ENCODE data around the gene SSBP4. TPM values are rescaled to one million over a fixed set of nuclear protein-coding genes. Genes with fewer than 3 reads are reported as not detected.

SSBP4 gene
- total and polyA plus RNA-seq, 12 donors = 17.6 to 51.6 (median 30.1) TPM

- H3K27ac ChIP-seq = peak overlapping the region in 2 of 10 donors; percentile 5 to 13
- intact Hi-C loops (cut with DNase I) = no loop called here
- peaks cover 33 to 84% (median 60%) of the 10 kb centered on the region in 9 donors for H3K4me1 ChIP-seq
- no peak for DNase-seq
- WGBS, 2 donors = 81 to 86% methylated on average over 9 to 12 of the region's 12 CpGs
- H3K4me3 ChIP-seq = no peak overlapping the region
- H3K36me3 ChIP-seq = peaks cover 0 to 22% (median 0%) of the 10 kb centered on the region in 9 donors
- H3K27me3 ChIP-seq = no peaks in the 10 kb centered on the region
- H3K9me3 ChIP-seq = no peaks in the 10 kb centered on the region
- no peak for TF ChIP-seq CTCF (IDR thresholded peaks at IDR 0.05)
- ATAC-seq = no peak
These were observed 8.5 kb downstream of the SSBP4 start for GRCh38 chr19:18427743-18428113.

DNA sequence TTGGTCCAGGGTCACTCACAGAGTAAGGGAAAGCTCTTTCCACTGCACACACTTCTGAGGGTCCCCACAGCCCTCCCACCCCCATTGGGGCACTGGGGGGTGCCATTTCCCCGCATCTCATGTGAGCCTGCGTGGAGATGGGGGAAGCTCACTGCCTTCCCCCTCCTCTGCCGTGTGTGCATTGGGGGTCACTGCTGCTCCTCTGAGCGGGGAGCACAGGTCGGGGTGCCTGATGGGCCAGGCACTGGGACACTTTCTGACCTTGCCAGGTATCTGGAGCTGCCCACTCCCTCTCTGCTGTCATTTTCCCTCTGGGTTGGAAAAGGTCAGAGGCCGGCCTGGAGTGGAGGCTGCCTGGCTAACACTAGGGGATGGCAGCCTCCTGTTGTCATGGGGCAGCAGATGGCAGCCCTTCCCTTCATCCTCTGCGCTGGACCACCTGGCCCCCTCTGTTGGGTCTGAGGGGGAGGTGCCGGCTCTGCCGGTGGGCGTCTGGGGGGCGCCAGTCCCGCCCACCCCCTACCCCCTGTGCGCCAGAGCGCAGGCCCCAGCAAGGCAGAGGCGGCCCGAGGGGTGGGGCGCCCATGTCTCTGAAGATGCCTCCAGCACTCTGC is 9.1 kb downstream of the SSBP4 start:
- Histone ChIP-seq H3K4me3 (peak overlapping the region in 4 of 10 donors; percentile 34 to 53 (median 52)), H3K9me3 (no peaks in the 10 kb centered on the region), H3K27ac (peak overlapping the region in 9 of 10 donors; percentile 13 to 80 (median 71)), H3K36me3 (peaks cover 0 to 22% (median 0%) of the 10 kb centered on the region in 9 donors), H3K27me3 (no peaks in the 10 kb centered on the region), H3K4me1 (peaks cover 31 to 84% (median 60%) of the 10 kb centered on the region in 9 donors)
- intact Hi-C loops (cut with DNase I) = no loop called here
- ATAC-seq = no peak
- no peak for DNase-seq
- no peak for TF ChIP-seq CTCF (IDR thresholded peaks at IDR 0.05)
- WGBS, 2 donors = 79 to 82% methylated on average over 14 to 17 of the region's 17 CpGs

GRCh38 chr19:18428787-18429674 is 9.8 kb downstream of the SSBP4 start:
- Histone ChIP-seq H3K27me3 (no peaks in the 10 kb centered on the region), H3K4me3 (peak overlapping the region in 9 of 10 donors; percentile 34 to 53 (median 48)), H3K27ac (peak overlapping the region in 9 of 10 donors; percentile 13 to 80 (median 71)), H3K36me3 (peaks cover 0 to 22% (median 0%) of the 10 kb centered on the region in 9 donors), H3K9me3 (no peaks in the 10 kb centered on the region), H3K4me1 (peaks cover 28 to 79% (median 55%) of the 10 kb centered on the region in 9 donors)
- peak; percentile 76 to 80 for DNase-seq
- WGBS, 2 donors = 8 to 20% methylated on average over 70 to 77 of the region's 77 CpGs
- ATAC-seq = peak; percentile 45 to 74 (median 50)
- TF ChIP-seq CTCF (IDR thresholded peaks at IDR 0.05) = no peak
- intact Hi-C loops (cut with DNase I) = no loop called here

DNA sequence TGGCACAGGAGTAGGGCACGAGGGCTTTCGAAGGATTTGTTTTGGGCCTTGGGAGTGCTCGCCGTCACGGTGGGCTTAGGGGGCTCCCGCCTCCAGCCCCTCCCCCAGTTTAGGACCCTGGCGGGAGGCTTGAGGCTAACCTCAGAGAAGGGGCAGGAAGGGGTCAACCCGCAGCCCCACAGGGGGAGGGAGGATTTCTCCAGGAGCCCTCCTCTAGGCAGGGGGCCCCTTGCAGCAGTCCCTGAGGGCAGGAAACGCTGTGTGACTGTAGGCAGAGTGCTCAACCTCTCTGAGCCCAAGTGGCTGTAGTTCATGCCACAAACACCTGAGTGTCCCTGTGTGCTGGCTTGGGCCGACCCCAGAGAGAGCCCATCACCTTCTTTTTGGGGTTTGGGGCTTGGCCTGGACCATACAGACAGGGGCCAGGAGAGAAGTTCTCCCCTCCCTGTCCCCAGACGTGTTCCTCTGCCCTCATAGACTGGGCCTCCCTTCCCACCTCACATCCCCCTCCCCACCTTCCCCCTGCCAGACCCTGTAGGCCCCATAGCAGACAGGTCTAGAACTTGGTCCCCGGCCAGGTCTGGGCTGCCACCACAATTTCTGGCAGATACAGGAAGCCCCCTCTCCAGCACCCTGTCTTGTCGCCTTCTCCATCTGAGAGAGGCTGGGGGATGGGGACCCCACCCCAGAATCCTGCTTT is 10.7 kb downstream of the SSBP4 start:
- Histone ChIP-seq H3K4me3 (peak overlapping the region in 9 of 10 donors; percentile 34 to 53 (median 48)), H3K27ac (peak overlapping the region in 9 of 10 donors; percentile 13 to 80 (median 71))
- intact Hi-C loops (cut with DNase I) = no loop called here

More for the DNA sequence above, 10.7 kb downstream of the SSBP4 start:
- WGBS, 2 donors = 58 to 64% methylated on average over 13 of the region's 13 CpGs
- no peaks in the 10 kb centered on the region for H3K9me3 ChIP-seq
- TF ChIP-seq CTCF (IDR thresholded peaks at IDR 0.05) = no peak
- no peak for ATAC-seq
- no peaks in the 10 kb centered on the region for H3K27me3 ChIP-seq
- H3K4me1 ChIP-seq = peaks cover 28 to 78% (median 55%) of the 10 kb centered on the region in 9 donors
- H3K36me3 ChIP-seq = peaks cover 0 to 26% (median 0%) of the 10 kb centered on the region in 9 donors
- DNase-seq = peak in 1 of 2 donors; percentile 17

All from heart right ventricle (tissue), 16 donors.